ENCODE data around the gene CTNND2.
A peak's percentile ranks its signal among the peaks of the same experiment; 100 is the strongest.

CTNND2 gene

GRCh38 chr5:11000515-11001353, 903.5 kb downstream of the CTNND2 start:
- no peak for DNase-seq (ENCODE audit: low read depth in 3 of 3, low spot score in 1 of 3)

- no peak for DNase-seq (ENCODE audit: low read depth in 3 of 3, low spot score in 1 of 3)
These were observed 904.5 kb downstream of the CTNND2 start for GRCh38 chr5:10999714-11000113.

GRCh38 chr5:10995891-10996290, 908.4 kb downstream of the CTNND2 start:
- DNase-seq (ENCODE audit: low read depth in 3 of 3, low spot score in 1 of 3), result no peak

- DNase-seq (ENCODE audit: low read depth in 3 of 3, low spot score in 1 of 3), result no peak
These were observed 909.9 kb downstream of the CTNND2 start for GRCh38 chr5:10994091-10994986.

GRCh38 chr5:10990634-10991033, 913.6 kb downstream of the CTNND2 start:
- no peak for DNase-seq (ENCODE audit: low read depth in 3 of 3, low spot score in 1 of 3)

GRCh38 chr5:10989577-10990263, 914.5 kb downstream of the CTNND2 start:
- no peak for DNase-seq (ENCODE audit: low read depth in 3 of 3, low spot score in 1 of 3)

- DNase-seq (ENCODE audit: low read depth in 3 of 3, low spot score in 1 of 3), result no peak
These were observed 915.6 kb downstream of the CTNND2 start for GRCh38 chr5:10988622-10989021.

GRCh38 chr5:10987925-10988504, 916.2 kb downstream of the CTNND2 start:
- DNase-seq (ENCODE audit: low read depth in 3 of 3, low spot score in 1 of 3), result peak in 2 of 3 donors; percentile 11 to 53

- no peak for DNase-seq (ENCODE audit: low read depth in 3 of 3, low spot score in 1 of 3)
These were observed 916.8 kb downstream of the CTNND2 start for GRCh38 chr5:10987276-10987924.

- DNase-seq (ENCODE audit: low read depth in 3 of 3, low spot score in 1 of 3), result no peak
These were observed 918.5 kb downstream of the CTNND2 start for GRCh38 chr5:10985721-10986110.

- no peak for DNase-seq (ENCODE audit: low read depth in 3 of 3, low spot score in 1 of 3)
These were observed 919.0 kb downstream of the CTNND2 start for GRCh38 chr5:10985091-10985720.

- DNase-seq (ENCODE audit: low read depth in 3 of 3, low spot score in 1 of 3), result no peak
These were observed 920.1 kb downstream of the CTNND2 start for GRCh38 chr5:10984021-10984715.

GRCh38 chr5:10982626-10983025, 921.6 kb downstream of the CTNND2 start:
- DNase-seq (ENCODE audit: low read depth in 3 of 3, low spot score in 1 of 3), result no peak

- DNase-seq (ENCODE audit: low read depth in 3 of 3, low spot score in 1 of 3), result no peak
These were observed 922.3 kb downstream of the CTNND2 start for GRCh38 chr5:10981932-10982331.

- no peak for DNase-seq (ENCODE audit: low read depth in 3 of 3, low spot score in 1 of 3)
These were observed 927.2 kb downstream of the CTNND2 start for GRCh38 chr5:10977011-10977410.

- DNase-seq (ENCODE audit: low read depth in 3 of 3, low spot score in 1 of 3), result no peak
These were observed 928.3 kb downstream of the CTNND2 start for GRCh38 chr5:10975945-10976344.

GRCh38 chr5:10974850-10975249, 929.4 kb downstream of the CTNND2 start:
- no peak for DNase-seq (ENCODE audit: low read depth in 3 of 3, low spot score in 1 of 3)

GRCh38 chr5:10973316-10973715, 930.9 kb downstream of the CTNND2 start:
- DNase-seq (ENCODE audit: low read depth in 3 of 3, low spot score in 1 of 3), result no peak

- no peak for DNase-seq (ENCODE audit: low read depth in 3 of 3, low spot score in 1 of 3)
These were observed 934.5 kb downstream of the CTNND2 start for GRCh38 chr5:10969684-10970180.
